Mononuclear cell (primary cell): ENCODE results near the gene TOM1L2. TPM values are rescaled to one million over a fixed set of nuclear protein-coding genes. Genes with fewer than 3 reads are reported as not detected.

ENCODE experiments used
- H3K27me3 ChIP-seq: 2 replicates; pipeline ENCODE4 v1.6.0; 2011; ENCODE audit warnings: low read length, control low read depth; ENCODE audit not compliant: insufficient read depth
- H3K4me1 ChIP-seq: 2 replicates; pipeline ENCODE4 v1.5.1; 2011; ENCODE audit warnings: mild to moderate bottlenecking, low read length, control low read depth; ENCODE audit not compliant: insufficient read depth
- H3K4me3 ChIP-seq: 2 replicates; pipeline ENCODE4 v1.5.1; 2011; ENCODE audit warnings: mild to moderate bottlenecking, low read length, moderate library complexity
- H3K9me3 ChIP-seq: 2 replicates; pipeline ENCODE4 v1.5.1; 2011; ENCODE audit warnings: low read depth, mild to moderate bottlenecking, control low read depth, low read length
- total RNA-seq: library from RNA; depleted of rRNA; stranded (reverse); fragments of >200 nt; gene quantifications from one replicate; pipeline ENCODE4 v1.2.3, GENCODE V29; 2012

The TOM1L2 gene
- total RNA-seq, 1 donor = 14.4 TPM

- no peaks in the 10 kb centered on the region for H3K9me3 ChIP-seq
- H3K27me3 ChIP-seq = no peaks in the 10 kb centered on the region
- H3K4me3 ChIP-seq = no peak overlapping the region
- no peaks in the 10 kb centered on the region for H3K4me1 ChIP-seq
Measured at GRCh38 chr17:17886226-17886625, 86.0 kb downstream of the TOM1L2 start.

GRCh38 chr17:17884391-17885357 is 87.5 kb downstream of the TOM1L2 start:
- Histone ChIP-seq H3K27me3 (no peaks in the 10 kb centered on the region), H3K4me1 (no peaks in the 10 kb centered on the region), H3K4me3 (no peak overlapping the region), H3K9me3 (no peaks in the 10 kb centered on the region)

DNA sequence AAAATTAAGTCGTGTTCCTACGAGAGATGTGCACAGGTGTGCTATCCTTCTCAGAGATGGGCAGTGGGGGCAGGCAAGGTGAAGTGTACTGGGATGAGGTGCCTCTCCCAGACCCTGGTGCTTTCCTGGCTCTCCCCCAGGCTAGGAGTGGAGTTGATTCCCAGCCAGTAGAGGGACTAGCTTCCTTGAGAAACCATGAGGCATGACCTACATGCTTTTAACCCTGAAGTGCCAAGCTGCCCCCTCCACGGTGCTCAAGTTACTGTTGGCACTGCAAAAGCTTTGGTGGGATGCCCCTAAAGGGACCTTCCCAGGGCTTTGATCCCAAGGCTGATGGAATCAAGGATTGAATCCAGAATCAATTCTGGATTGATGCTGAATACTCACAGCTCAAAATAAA is 88.4 kb downstream of the TOM1L2 start:
- Histone ChIP-seq H3K9me3 (no peaks in the 10 kb centered on the region), H3K4me1 (no peaks in the 10 kb centered on the region), H3K4me3 (no peak overlapping the region), H3K27me3 (no peaks in the 10 kb centered on the region)

GRCh38 chr17:17882082-17882581 is 90.1 kb downstream of the TOM1L2 start:
- no peaks in the 10 kb centered on the region for H3K4me1 ChIP-seq
- no peaks in the 10 kb centered on the region for H3K9me3 ChIP-seq
- H3K4me3 ChIP-seq = no peak overlapping the region
- no peaks in the 10 kb centered on the region for H3K27me3 ChIP-seq

DNA sequence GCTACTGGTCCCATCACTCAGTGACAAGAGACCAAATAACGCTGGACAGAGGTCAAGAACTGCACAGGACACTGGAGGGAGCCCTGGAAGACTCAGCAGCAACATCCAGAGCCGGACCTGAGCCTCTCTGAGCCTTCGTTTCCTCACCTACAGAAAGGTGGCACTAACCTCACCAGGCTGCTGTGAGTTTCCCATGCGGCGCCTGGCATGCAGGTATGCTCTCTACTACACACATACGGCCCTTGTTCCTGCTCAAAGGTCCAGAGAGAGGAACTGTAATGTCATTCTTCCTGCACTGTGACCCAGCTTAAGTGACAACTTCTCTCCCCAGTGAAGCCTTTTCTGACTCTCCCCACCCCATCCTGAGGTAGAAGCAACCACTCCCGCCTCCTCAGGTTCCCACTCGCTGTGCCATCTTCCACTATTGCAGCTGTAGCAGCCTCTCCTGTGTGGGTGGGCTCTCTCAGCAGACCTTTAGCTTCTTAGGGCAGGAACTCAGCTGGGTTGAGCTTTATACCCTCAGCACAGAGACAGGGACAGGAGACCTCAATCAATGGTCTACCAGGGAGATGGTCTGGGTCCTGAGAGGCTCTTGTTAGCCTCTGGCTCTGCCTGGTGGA is 91.5 kb downstream of the TOM1L2 start:
- no peak overlapping the region for H3K4me3 ChIP-seq
- H3K9me3 ChIP-seq = no peaks in the 10 kb centered on the region
- no peaks in the 10 kb centered on the region for H3K27me3 ChIP-seq
- no peaks in the 10 kb centered on the region for H3K4me1 ChIP-seq

- Histone ChIP-seq H3K4me1 (no peaks in the 10 kb centered on the region), H3K27me3 (no peaks in the 10 kb centered on the region)
Measured at GRCh38 chr17:17877529-17878358, 94.5 kb downstream of the TOM1L2 start.

DNA sequence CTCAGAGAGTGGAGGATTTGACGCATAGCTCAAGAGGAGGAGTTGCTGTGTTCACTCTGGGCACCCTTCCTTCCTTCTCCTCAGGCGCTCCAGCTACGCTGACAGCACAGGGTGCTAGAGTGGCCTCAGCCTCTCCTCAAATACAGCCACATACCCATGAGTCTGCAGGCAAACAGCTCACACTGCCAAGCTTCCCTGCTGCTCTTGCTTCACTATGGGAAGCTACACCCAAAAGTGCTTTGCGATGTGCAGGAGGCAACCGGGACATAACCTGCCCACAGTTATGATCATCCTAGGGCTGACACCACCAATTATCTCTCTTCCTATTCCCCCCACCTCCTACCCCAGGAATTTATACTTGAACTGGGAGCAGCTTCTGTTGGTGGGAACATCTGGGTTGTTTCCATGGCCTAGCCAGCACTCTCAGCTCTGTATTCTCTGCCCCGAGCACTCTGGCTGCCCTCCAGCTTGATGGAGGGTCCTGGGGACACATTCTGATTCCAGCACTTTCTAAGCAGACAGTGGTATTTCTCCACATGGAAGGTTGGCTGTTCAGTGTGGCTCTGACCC is 95.2 kb downstream of the TOM1L2 start:
- Histone ChIP-seq H3K4me3 (no peak overlapping the region), H3K4me1 (no peaks in the 10 kb centered on the region), H3K9me3 (no peaks in the 10 kb centered on the region), H3K27me3 (no peaks in the 10 kb centered on the region)

More at GRCh38 chr17:17877529-17878358, 94.5 kb downstream of the TOM1L2 start:
- Histone ChIP-seq H3K4me3 (no peak overlapping the region), H3K9me3 (no peaks in the 10 kb centered on the region)

- no peaks in the 10 kb centered on the region for H3K27me3 ChIP-seq
- no peaks in the 10 kb centered on the region for H3K9me3 ChIP-seq
- no peaks in the 10 kb centered on the region for H3K4me1 ChIP-seq
- no peak overlapping the region for H3K4me3 ChIP-seq
Measured at GRCh38 chr17:17874478-17874877, 97.7 kb downstream of the TOM1L2 start.

- H3K27me3 ChIP-seq = no peaks in the 10 kb centered on the region
- no peaks in the 10 kb centered on the region for H3K4me1 ChIP-seq
- no peaks in the 10 kb centered on the region for H3K9me3 ChIP-seq
- H3K4me3 ChIP-seq = no peak overlapping the region
Measured at GRCh38 chr17:17873450-17873991, 98.7 kb downstream of the TOM1L2 start.

GRCh38 chr17:17872547-17873345 is 99.5 kb downstream of the TOM1L2 start:
- Histone ChIP-seq H3K27me3 (no peaks in the 10 kb centered on the region), H3K9me3 (no peaks in the 10 kb centered on the region), H3K4me3 (no peak overlapping the region), H3K4me1 (no peaks in the 10 kb centered on the region)

DNA sequence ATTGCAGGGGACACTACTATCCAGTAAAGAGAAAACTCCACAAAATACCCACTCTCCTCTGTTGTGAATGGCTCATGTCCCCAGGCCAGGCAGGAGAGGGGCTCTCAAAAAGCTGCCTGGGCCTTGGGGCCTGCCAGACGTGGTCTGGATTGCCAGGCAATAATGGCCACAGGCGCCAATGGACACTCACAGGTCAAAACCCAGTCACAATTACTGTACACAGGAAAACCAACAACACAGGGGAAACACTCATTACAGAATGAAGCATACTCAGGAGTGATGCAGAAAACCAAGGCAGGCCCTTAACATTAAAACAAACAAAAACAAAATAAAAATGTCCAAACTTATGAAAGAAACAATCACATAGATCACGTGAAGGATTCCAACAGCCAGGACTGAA is 100.3 kb downstream of the TOM1L2 start:
- Histone ChIP-seq H3K27me3 (no peaks in the 10 kb centered on the region), H3K4me1 (no peaks in the 10 kb centered on the region), H3K4me3 (no peak overlapping the region), H3K9me3 (no peaks in the 10 kb centered on the region)

DNA sequence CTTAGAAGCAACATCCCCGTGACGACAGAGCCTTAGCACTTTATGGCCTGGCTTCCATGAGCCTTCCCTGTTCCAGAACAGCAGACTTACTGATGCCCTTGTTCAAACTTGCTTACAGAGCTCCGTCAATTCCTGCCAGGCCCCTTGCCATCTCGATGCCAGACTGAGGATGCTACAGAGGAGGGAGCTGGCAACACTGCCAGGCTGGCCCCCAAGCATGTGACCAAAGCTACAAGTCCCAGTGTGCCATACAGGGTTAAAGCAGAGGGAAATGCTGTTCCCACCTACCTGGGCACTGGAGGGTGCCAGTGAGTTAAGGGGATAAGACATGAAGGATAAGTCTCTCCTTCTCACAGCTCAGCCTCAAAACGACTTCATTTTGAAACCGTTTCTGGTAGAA is 102.0 kb downstream of the TOM1L2 start:
- H3K27me3 ChIP-seq = no peaks in the 10 kb centered on the region
- H3K9me3 ChIP-seq = no peaks in the 10 kb centered on the region
- H3K4me3 ChIP-seq = no peak overlapping the region
- H3K4me1 ChIP-seq = no peaks in the 10 kb centered on the region

DNA sequence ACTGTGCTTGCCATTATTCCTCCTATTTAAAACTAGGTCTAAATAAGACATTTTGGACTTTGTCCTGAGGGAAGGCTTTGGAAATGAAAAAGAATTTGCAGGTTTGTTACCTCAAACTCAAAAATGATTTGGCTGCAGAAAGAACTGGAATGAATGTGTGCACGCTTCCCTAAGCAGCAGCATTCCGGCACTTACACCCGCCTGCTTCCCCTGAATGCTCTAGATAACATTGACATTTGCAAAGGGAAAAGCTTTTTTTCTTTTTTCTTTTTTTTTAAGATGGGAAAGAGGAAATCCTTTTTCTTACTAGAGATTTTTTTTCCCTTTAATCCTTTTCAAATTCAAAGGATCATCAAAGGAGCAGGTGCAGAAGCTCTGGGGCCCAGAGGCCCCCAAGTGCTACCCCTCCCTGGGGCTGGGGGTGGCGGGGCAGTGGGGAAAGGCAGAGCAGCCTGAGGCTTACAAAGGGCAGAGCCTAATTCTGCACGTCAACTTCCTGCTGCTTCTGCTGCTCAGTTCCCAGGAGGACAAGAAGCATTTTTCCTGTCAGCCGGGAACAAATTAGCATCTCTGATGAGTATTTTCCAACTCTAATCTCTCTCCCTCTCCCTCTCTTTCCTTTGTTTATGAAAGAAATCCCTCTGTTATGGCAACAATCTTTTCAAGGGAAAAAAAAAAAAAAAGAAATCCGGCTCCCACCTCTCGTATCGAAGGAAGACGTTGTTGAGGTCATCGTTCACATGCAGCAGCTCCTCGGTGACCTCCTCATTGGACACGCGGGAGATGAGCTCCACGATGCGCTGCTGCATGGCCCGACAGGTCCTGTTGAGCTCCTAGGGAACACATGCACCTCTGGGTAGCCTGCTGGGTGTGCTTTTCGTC is 103.3 kb downstream of the TOM1L2 start:
- no peaks in the 10 kb centered on the region for H3K27me3 ChIP-seq
- H3K4me1 ChIP-seq = peaks cover 1% of the 10 kb centered on the region
- H3K9me3 ChIP-seq = no peaks in the 10 kb centered on the region
- no peak overlapping the region for H3K4me3 ChIP-seq
